DOHH2 (cell line): ENCODE measurements around the gene KDM5A.

ENCODE experiments used
- EZH2phosphoT487 ChIP-seq: fragments of 200-600 bp; sonication (generic); IDR thresholded peaks from 2 replicates; pipeline ENCODE4 v1.6.1; 2017; ENCODE audit warnings: borderline replicate concordance, mild to moderate bottlenecking, antibody characterized with exemption, low read length, moderate library complexity, mixed read lengths
- TF ChIP-seq, protein P1 (sequence below): fragments of 200-600 bp; sonication (generic); IDR thresholded peaks from one replicate; pipeline ENCODE4 v1.5.1; 2014; ENCODE audit warnings: antibody characterized with exemption, mild to moderate bottlenecking, low read depth, low read length; ENCODE audit not compliant: poor library complexity, severe bottlenecking

DNA sequence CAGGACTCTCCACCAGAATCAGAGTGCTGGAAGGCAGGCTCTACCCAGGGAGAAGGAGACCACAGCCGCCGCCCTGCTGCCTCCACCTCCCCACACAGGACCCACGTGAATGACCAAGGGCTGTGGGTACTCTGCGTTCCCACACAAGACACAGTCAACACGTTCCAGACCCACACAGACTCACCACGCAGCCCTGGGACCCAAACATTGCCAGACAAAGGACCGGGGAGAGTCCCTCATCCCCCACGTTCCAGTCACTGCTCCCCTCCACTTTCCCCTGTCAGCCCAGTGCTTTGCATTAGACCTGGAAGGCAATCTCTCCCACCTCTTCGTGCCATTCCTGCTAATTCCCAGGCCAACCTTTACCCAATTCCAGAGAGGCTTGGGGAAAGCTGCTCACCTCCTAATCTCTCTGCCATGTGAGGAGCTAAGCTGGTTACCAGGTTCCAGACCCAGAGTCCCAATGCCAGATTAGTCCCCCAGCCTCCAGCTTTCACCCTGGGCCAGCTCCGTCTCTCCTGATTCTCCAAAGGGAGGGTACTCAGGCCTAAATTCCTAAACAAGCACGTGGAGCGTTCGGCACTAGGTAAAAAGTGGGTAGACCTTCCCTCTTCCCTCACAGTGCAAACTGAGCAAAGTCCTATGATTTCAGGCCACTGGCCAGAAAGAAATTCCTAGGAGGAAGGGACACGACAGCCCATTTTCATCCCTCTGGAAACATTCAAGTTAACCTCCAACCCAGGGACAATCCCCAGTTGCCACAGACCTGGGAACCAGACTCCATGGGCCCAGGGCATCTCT is 131.4 kb downstream of the KDM5A start:
- TF ChIP-seq, protein P1, sequence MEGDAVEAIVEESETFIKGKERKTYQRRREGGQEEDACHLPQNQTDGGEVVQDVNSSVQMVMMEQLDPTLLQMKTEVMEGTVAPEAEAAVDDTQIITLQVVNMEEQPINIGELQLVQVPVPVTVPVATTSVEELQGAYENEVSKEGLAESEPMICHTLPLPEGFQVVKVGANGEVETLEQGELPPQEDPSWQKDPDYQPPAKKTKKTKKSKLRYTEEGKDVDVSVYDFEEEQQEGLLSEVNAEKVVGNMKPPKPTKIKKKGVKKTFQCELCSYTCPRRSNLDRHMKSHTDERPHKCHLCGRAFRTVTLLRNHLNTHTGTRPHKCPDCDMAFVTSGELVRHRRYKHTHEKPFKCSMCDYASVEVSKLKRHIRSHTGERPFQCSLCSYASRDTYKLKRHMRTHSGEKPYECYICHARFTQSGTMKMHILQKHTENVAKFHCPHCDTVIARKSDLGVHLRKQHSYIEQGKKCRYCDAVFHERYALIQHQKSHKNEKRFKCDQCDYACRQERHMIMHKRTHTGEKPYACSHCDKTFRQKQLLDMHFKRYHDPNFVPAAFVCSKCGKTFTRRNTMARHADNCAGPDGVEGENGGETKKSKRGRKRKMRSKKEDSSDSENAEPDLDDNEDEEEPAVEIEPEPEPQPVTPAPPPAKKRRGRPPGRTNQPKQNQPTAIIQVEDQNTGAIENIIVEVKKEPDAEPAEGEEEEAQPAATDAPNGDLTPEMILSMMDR = no peak
- TF ChIP-seq EZH2phosphoT487 = no peak
